OCI-LY1 (cell line): ENCODE measurements around the gene VWA3B.
A peak's percentile ranks its signal among the peaks of the same experiment; 100 is the strongest.

Experiments used
- H2AFZ ChIP-seq: fragments of 200-600 bp; sonication (generic), shearing (Covaris generic); 2 replicates; pipeline ENCODE4 v1.6.0; 2014; ENCODE audit warnings: antibody characterized with exemption, mild to moderate bottlenecking, low read length
- H3F3A ChIP-seq: fragments of 200-600 bp; sonication (generic), shearing (Covaris generic); 2 replicates; pipeline ENCODE4 v1.6.0; 2014; ENCODE audit warnings: mild to moderate bottlenecking, antibody characterized with exemption, low read length, moderate library complexity; ENCODE audit not compliant: insufficient read depth
- H3K27ac ChIP-seq: fragments of 200-600 bp; sonication (generic); 2 replicates; pipeline ENCODE4 v1.5.1; 2014; ENCODE audit warnings: low read length, mixed run types, mild to moderate bottlenecking, low read depth; ENCODE audit not compliant: poor library complexity, severe bottlenecking
- H3K27me3 ChIP-seq: fragments of 200-600 bp; sonication (generic); 2 replicates; pipeline ENCODE4 v1.6.0; 2014; ENCODE audit warnings: antibody characterized with exemption, mild to moderate bottlenecking, low read length, moderate library complexity; ENCODE audit not compliant: insufficient read depth
- H3K36me3 ChIP-seq: fragments of 200-600 bp; sonication (generic); 2 replicates; pipeline ENCODE4 v1.6.1; 2014; ENCODE audit warnings: mild to moderate bottlenecking, antibody characterized with exemption, low read length, moderate library complexity, mixed read lengths; ENCODE audit not compliant: insufficient read depth
- H3K4me1 ChIP-seq: fragments of 200-600 bp; sonication (generic); 2 replicates; pipeline ENCODE4 v1.5.1; 2014; ENCODE audit warnings: mild to moderate bottlenecking, low read length, moderate library complexity; ENCODE audit not compliant: insufficient read depth, severe bottlenecking
- H3K4me2 ChIP-seq: fragments of 200-600 bp; sonication (generic), shearing (Covaris generic); 2 replicates; pipeline ENCODE4 v1.6.1; 2014; ENCODE audit warnings: low read length
- H3K4me3 ChIP-seq: fragments of 200-600 bp; sonication (generic); 2 replicates; pipeline ENCODE4 v1.5.1; 2014; ENCODE audit warnings: low read length, low read depth, mild to moderate bottlenecking, mixed read lengths; ENCODE audit not compliant: poor library complexity, severe bottlenecking
- H3K79me2 ChIP-seq: fragments of 200-600 bp; shearing (Covaris generic); 2 replicates; pipeline ENCODE4 v1.6.1; 2016; ENCODE audit warnings: mixed run types, low read length, mixed read lengths; ENCODE audit not compliant: insufficient read depth
- H3K9ac ChIP-seq: fragments of 200-600 bp; sonication (generic), shearing (Covaris generic); 2 replicates; pipeline ENCODE4 v1.6.1; 2014; ENCODE audit warnings: mild to moderate bottlenecking, low read length, mixed read lengths
- H3K9me2 ChIP-seq: fragments of 200-600 bp; sonication (generic), shearing (Covaris generic); 2 replicates; pipeline ENCODE4 v1.6.1; 2014; ENCODE audit warnings: low read depth, mild to moderate bottlenecking, low read length, mixed read lengths
- H3K9me3 ChIP-seq: fragments of 200-600 bp; shearing (Covaris generic); 2 replicates; pipeline ENCODE4 v1.6.1; 2014; ENCODE audit warnings: low read length, mixed read lengths
- H4K20me1 ChIP-seq: fragments of 200-600 bp; sonication (generic), shearing (Covaris generic); 2 replicates; pipeline ENCODE4 v1.6.0; 2016; ENCODE audit warnings: mild to moderate bottlenecking, low read length; ENCODE audit not compliant: insufficient read depth
- CTCF ChIP-seq: fragments of 200-600 bp; sonication (generic), shearing (Covaris generic); IDR thresholded peaks from 2 replicates; pipeline ENCODE4 v1.5.1; 2017; ENCODE audit warnings: mild to moderate bottlenecking, antibody characterized with exemption, low read length, moderate library complexity, mixed read lengths
- EZH2 ChIP-seq: fragments of 200-600 bp; sonication (generic), shearing (Covaris generic); IDR thresholded peaks from 2 replicates; pipeline ENCODE4 v1.8.0; 2017; ENCODE audit warnings: borderline replicate concordance, mixed run types, mild to moderate bottlenecking, antibody characterized with exemption, low read length, moderate library complexity, mixed read lengths

The VWA3B gene

GRCh38 chr2:98087447-98088020 lies 567 bp downstream of the VWA3B start:
- peak overlapping the region; percentile 34; the same call in 1 of the 2 replicates for H3K9ac ChIP-seq
- no peak for TF ChIP-seq CTCF
- no peak for TF ChIP-seq EZH2
- H3K27ac ChIP-seq, result no peak overlapping the region
- no peaks in the 10 kb centered on the region for H4K20me1 ChIP-seq
- H2AFZ ChIP-seq, result no peak overlapping the region
- H3K79me2 ChIP-seq, result no peaks in the 10 kb centered on the region
- no peaks in the 10 kb centered on the region for H3K36me3 ChIP-seq
- no peaks in the 10 kb centered on the region for H3F3A ChIP-seq
- no peaks in the 10 kb centered on the region for H3K9me3 ChIP-seq
- H3K4me3 ChIP-seq, result peak overlapping the region; percentile 67
- H3K9me2 ChIP-seq, result no peaks in the 10 kb centered on the region
- peak overlapping the region; percentile 78 for H3K4me2 ChIP-seq
- peaks cover 4% of the 10 kb centered on the region; the same call in 1 of the 2 replicates for H3K27me3 ChIP-seq
- peaks cover 19% of the 10 kb centered on the region for H3K4me1 ChIP-seq

- no peak overlapping the region for H3K27ac ChIP-seq
These were observed 1.3 kb downstream of the VWA3B start for GRCh38 chr2:98088261-98088660.

GRCh38 chr2:98089941-98090340 lies 3.0 kb downstream of the VWA3B start:
- no peaks in the 10 kb centered on the region for H3F3A ChIP-seq
- no peaks in the 10 kb centered on the region for H4K20me1 ChIP-seq
- H3K27ac ChIP-seq, result no peak overlapping the region
- H3K9me3 ChIP-seq, result no peaks in the 10 kb centered on the region
- no peak for TF ChIP-seq CTCF
- no peak for TF ChIP-seq EZH2
- no peak overlapping the region for H2AFZ ChIP-seq
- no peak overlapping the region for H3K9ac ChIP-seq
- H3K79me2 ChIP-seq, result no peaks in the 10 kb centered on the region
- peaks cover 19% of the 10 kb centered on the region for H3K4me1 ChIP-seq
- H3K9me2 ChIP-seq, result no peaks in the 10 kb centered on the region
- no peaks in the 10 kb centered on the region for H3K36me3 ChIP-seq
- H3K4me2 ChIP-seq, result no peak overlapping the region
- H3K27me3 ChIP-seq, result peaks cover 4% of the 10 kb centered on the region; the same call in 1 of the 2 replicates
- no peak overlapping the region for H3K4me3 ChIP-seq

More at GRCh38 chr2:98088261-98088660, 1.3 kb downstream of the VWA3B start:
- Histone ChIP-seq H3K79me2 (no peaks in the 10 kb centered on the region), H3F3A (no peaks in the 10 kb centered on the region), H3K36me3 (no peaks in the 10 kb centered on the region), H4K20me1 (no peaks in the 10 kb centered on the region), H3K4me1 (peaks cover 19% of the 10 kb centered on the region), H3K4me3 (no peak overlapping the region), H3K4me2 (0 out of 2 replicates have a peak overlapping the region, but pooled peaks have one; percentile 4), H3K27me3 (peaks cover 4% of the 10 kb centered on the region; the same call in 1 of the 2 replicates), H2AFZ (no peak overlapping the region), H3K9me2 (no peaks in the 10 kb centered on the region), H3K9ac (no peak overlapping the region), H3K9me3 (no peaks in the 10 kb centered on the region)
- no peak for TF ChIP-seq EZH2

- TF ChIP-seq EZH2 (no peak), CTCF (no peak)
- peaks cover 4% of the 10 kb centered on the region; the same call in 1 of the 2 replicates for H3K27me3 ChIP-seq
- no peak overlapping the region for H3K4me2 ChIP-seq
These were observed 4.0 kb downstream of the VWA3B start for GRCh38 chr2:98090951-98091350.

More at GRCh38 chr2:98090951-98091350, 4.0 kb downstream of the VWA3B start:
- Histone ChIP-seq H3K36me3 (no peaks in the 10 kb centered on the region), H3K4me3 (no peak overlapping the region), H3K27ac (no peak overlapping the region), H3K79me2 (no peaks in the 10 kb centered on the region), H3K9me2 (no peaks in the 10 kb centered on the region), H3K9me3 (peaks cover 5% of the 10 kb centered on the region; the same call in 1 of the 2 replicates), H3K4me1 (peaks cover 18% of the 10 kb centered on the region), H2AFZ (no peak overlapping the region), H3F3A (no peaks in the 10 kb centered on the region), H3K9ac (no peak overlapping the region), H4K20me1 (no peaks in the 10 kb centered on the region)
